IMR-90 (cell line): ENCODE results near the gene UBA7. TPM values are rescaled to one million over a fixed set of nuclear protein-coding genes. Genes with fewer than 3 reads are reported as not detected.
A peak's percentile ranks its signal among the peaks of the same experiment; 100 is the strongest.

Source experiments
- ATAC-seq: fragments of 200-7000 bp; cut with Tn5 transposase; 2 replicates; pipeline ENCODE4 v1.9.1; 2020; ENCODE audit warnings: low read depth, mild to moderate bottlenecking, moderate library complexity
- BruUV-seq: library from RNA; stranded (reverse); fragments of 400-500 nt; replicated peaks from 2 replicates; lab custom pipeline; 2021; lab: Mats Ljungman, UMichigan
- CTCF ChIA-PET: fragments of 300-600 bp; formaldehyde crosslinking; extraction: SDS; loops from one replicate; lab custom pipeline; 2021; ENCODE audit warnings: antibody characterized with exemption; lab: Yijun Ruan, JAX
- POLR2A ChIA-PET: fragments of 300-600 bp; sonication (Branson Sonifier 250); formaldehyde crosslinking; loops from one replicate; lab custom pipeline; 2022; ENCODE audit warnings: antibody characterized with exemption; ENCODE audit not compliant: unreplicated experiment; lab: Charles Lee
- DNase-seq: peaks from one replicate; pipeline ENCODE4 v3.0.0; 2013
- H2AFZ ChIP-seq: replicated peaks from 2 replicates; pipeline ENCODE3; 2013; ENCODE audit warnings: low read length, mild to moderate bottlenecking; ENCODE audit not compliant: poor library complexity
- H2AK5ac ChIP-seq: 2 replicates; pipeline ENCODE4 v1.6.1; 2013; ENCODE audit warnings: low read depth, low read length, inconsistent platforms
- H2AK9ac ChIP-seq: replicated peaks from 2 replicates; pipeline ENCODE3; 2013; ENCODE audit warnings: mild to moderate bottlenecking, low read depth, low read length, moderate library complexity; ENCODE audit not compliant: poor library complexity
- H2BK120ac ChIP-seq: 2 replicates; pipeline ENCODE4 v1.6.1; 2013; ENCODE audit warnings: low read depth, low read length, inconsistent platforms
- H2BK15ac ChIP-seq: 3 replicates; pipeline ENCODE4 v1.6.1; 2013; ENCODE audit warnings: low read depth, low read length, inconsistent platforms
- H2BK20ac ChIP-seq: 2 replicates; pipeline ENCODE4 v1.6.1; 2013; ENCODE audit warnings: low read depth, mild to moderate bottlenecking, inconsistent platforms, low read length, moderate library complexity
- H2BK5ac ChIP-seq: 2 replicates; pipeline ENCODE4 v1.6.1; 2013; ENCODE audit warnings: mild to moderate bottlenecking, low read depth, low read length, inconsistent platforms; ENCODE audit not compliant: poor library complexity, severe bottlenecking
- H3K14ac ChIP-seq: replicated peaks from 2 replicates; pipeline ENCODE4 v1.6.1; 2013; ENCODE audit warnings: low read depth, low read length, inconsistent platforms
- H3K18ac ChIP-seq: 2 replicates; pipeline ENCODE4 v1.6.1; 2013; ENCODE audit warnings: low read depth, low read length, control low read depth
- H3K23ac ChIP-seq: 2 replicates; pipeline ENCODE4 v1.6.1; 2013; ENCODE audit warnings: low read depth, low read length, inconsistent platforms
- H3K27ac ChIP-seq: 2 replicates; pipeline ENCODE4 v1.5.1; 2013; ENCODE audit warnings: mild to moderate bottlenecking, control low read depth, low read length; ENCODE audit not compliant: insufficient read depth
- H3K27me3 ChIP-seq: 2 replicates; pipeline ENCODE4 v1.6.1; 2013; ENCODE audit warnings: low read length; ENCODE audit not compliant: control insufficient read depth, insufficient read depth
- H3K36me3 ChIP-seq: 2 replicates; pipeline ENCODE4 v1.6.1; 2013; ENCODE audit warnings: low read length, mixed read lengths; ENCODE audit not compliant: control insufficient read depth, insufficient read depth
- H3K4ac ChIP-seq: 2 replicates; pipeline ENCODE4 v1.6.1; 2013; ENCODE audit warnings: low read depth, low read length, inconsistent platforms
- H3K4me1 ChIP-seq: 2 replicates; pipeline ENCODE4 v1.6.1; 2013; ENCODE audit warnings: low read length, mixed read lengths; ENCODE audit not compliant: control insufficient read depth, insufficient read depth
- H3K4me2 ChIP-seq: 2 replicates; pipeline ENCODE4 v1.6.1; 2013; ENCODE audit warnings: low read depth, mild to moderate bottlenecking, control low read depth, low read length, moderate library complexity
- H3K4me3 ChIP-seq: 2 replicates; pipeline ENCODE4 v1.5.1; 2013; ENCODE audit warnings: low read depth, mild to moderate bottlenecking, control low read depth, low read length, moderate library complexity; ENCODE audit not compliant: insufficient read depth
- H3K56ac ChIP-seq: 2 replicates; pipeline ENCODE4 v1.6.1; 2013; ENCODE audit warnings: low read length, inconsistent platforms; ENCODE audit not compliant: insufficient read depth; ENCODE audit errors: extremely low read depth
- H3K79me1 ChIP-seq, 2 experiments: 2 replicates each; pipeline ENCODE4 v1.6.1; 2013; ENCODE audit warnings: low read length in 2 of 2, inconsistent platforms in 1 of 2, low read depth in 1 of 2
- H3K9ac ChIP-seq: 2 replicates; pipeline ENCODE4 v1.6.1; 2013; ENCODE audit warnings: low read depth, low read length, control low read depth
- H3K9me1 ChIP-seq: 2 replicates; pipeline ENCODE4 v1.6.1; 2013; ENCODE audit warnings: low read length, inconsistent platforms; ENCODE audit not compliant: insufficient read depth
- H3K9me3 ChIP-seq: 2 replicates; pipeline ENCODE4 v1.6.1; 2013; ENCODE audit warnings: low read length; ENCODE audit not compliant: control insufficient read depth, insufficient read depth
- H4K20me1 ChIP-seq: 2 replicates; pipeline ENCODE4 v1.6.1; 2013; ENCODE audit warnings: low read length, inconsistent platforms; ENCODE audit not compliant: insufficient read depth
- H4K5ac ChIP-seq: 2 replicates; pipeline ENCODE4 v1.6.1; 2013; ENCODE audit warnings: mild to moderate bottlenecking, low read depth, low read length, control low read depth
- H4K8ac ChIP-seq, 2 experiments: 2 replicates each; pipeline ENCODE4 v1.6.1; 2013; ENCODE audit warnings: low read depth in 2 of 2, low read length in 2 of 2, control low read depth in 1 of 2, inconsistent platforms in 1 of 2
- H4K91ac ChIP-seq: 2 replicates; pipeline ENCODE4 v1.6.1; 2013; ENCODE audit warnings: low read depth, low read length, inconsistent platforms; ENCODE audit not compliant: insufficient read depth
- CHD1 ChIP-seq: IDR thresholded peaks from 2 replicates; pipeline ENCODE4 v1.6.1; 2012; ENCODE audit warnings: low read depth, low read length, improper control_type of control experiment
- FOS ChIP-seq: fragments of 150-350 bp; IDR thresholded peaks from 2 replicates; pipeline ENCODE4 v1.6.1; 2016; ENCODE audit warnings: low read depth, low read length
- MAFK ChIP-seq: IDR thresholded peaks from 2 replicates; pipeline ENCODE4 v1.6.1; 2012; ENCODE audit warnings: low read depth, low read length, improper control_type of control experiment
- MAZ ChIP-seq: IDR thresholded peaks from 2 replicates; pipeline ENCODE4 v1.6.1; 2012; ENCODE audit warnings: low read depth, mild to moderate bottlenecking, low read length, improper control_type of control experiment, moderate library complexity, borderline replicate concordance
- MXI1 ChIP-seq: IDR thresholded peaks from 2 replicates; pipeline ENCODE4 v1.6.1; 2012; ENCODE audit warnings: low read depth, mild to moderate bottlenecking, low read length, moderate library complexity, borderline replicate concordance
- NFE2L2 ChIP-seq: fragments of 150-350 bp; IDR thresholded peaks from 2 replicates; pipeline ENCODE4 v1.6.1; 2016; ENCODE audit warnings: low read depth, mild to moderate bottlenecking, low read length
- POLR2A ChIP-seq: IDR thresholded peaks from 2 replicates; pipeline ENCODE4 v1.6.1; 2012; ENCODE audit warnings: mild to moderate bottlenecking, low read depth, low read length
- RAD21 ChIP-seq: IDR thresholded peaks from 2 replicates; pipeline ENCODE4 v1.6.1; 2012; ENCODE audit warnings: low read length, improper control_type of control experiment
- RCOR1 ChIP-seq: IDR thresholded peaks from 2 replicates; pipeline ENCODE4 v1.6.1; 2012; ENCODE audit warnings: mild to moderate bottlenecking, low read length, improper control_type of control experiment; ENCODE audit not compliant: insufficient replicate concordance
- RFX5 ChIP-seq: IDR thresholded peaks from 2 replicates; pipeline ENCODE4 v1.8.0; 2012; ENCODE audit warnings: low read depth, mild to moderate bottlenecking, low read length, moderate library complexity
- SMC3 ChIP-seq: fragments of 150-350 bp; IDR thresholded peaks from 2 replicates; pipeline ENCODE4 v1.6.1; 2016; ENCODE audit warnings: low read depth, mild to moderate bottlenecking, antibody characterized with exemption, low read length, moderate library complexity
- WGBS, 2 experiments: methylation state at CpG; one replicate each; pipeline versions ENCODE4 v1.1.5 to v1.1.7; 2013; ENCODE audit warnings: missing lambda C conversion rate in 2 of 2; ENCODE audit not compliant: insufficient read length in 1 of 2; ENCODE audit errors: extremely low coverage in 2 of 2; 5-methylcytosine and 5-hydroxymethylcytosine counted together
- dilution Hi-C: fragments of 300-500 bp; cut with HindIII; formaldehyde crosslinking; loops from one replicate; pipeline ENCODE4 v1.14.3; 2018; ENCODE audit warnings: low sequenced_read_pairs; ENCODE audit not compliant: unreplicated experiment
- in situ Hi-C: fragments of 300-500 bp; cut with MboI; formaldehyde crosslinking; loops from 3 replicates; pipeline ENCODE4 v1.14.3; 2019; ENCODE audit warnings: low sequenced_read_pairs, inconsistent platforms, mixed read lengths
- intact Hi-C: fragments of 100-400 bp; cut with micrococcal nuclease; formaldehyde crosslinking; loops from 2 replicates; pipeline ENCODE4 v1.10.0; 2022
- polyA plus RNA-seq, 3 experiments: library from polyadenylated mRNA; depleted of rRNA; stranded (reverse); fragments of >200 nt; gene quantifications; 2 replicates each; pipeline ENCODE4 v1.2.3, GENCODE V29; 2012; ENCODE audit warnings: low replicate concordance in 1 of 3
- total RNA-seq: library from RNA; depleted of rRNA; stranded (reverse); fragments of >200 nt; gene quantifications from 2 replicates; pipeline ENCODE4 v1.2.3, GENCODE V29; 2012
- TF ChIP-seq, protein P1 (sequence below): fragments of 150-350 bp; IDR thresholded peaks from 2 replicates; pipeline ENCODE4 v1.6.1; 2017; ENCODE audit warnings: mild to moderate bottlenecking, antibody characterized with exemption, low read length, low read depth
- TF ChIP-seq, protein P2 (sequence below): fragments of 150-350 bp; IDR thresholded peaks from 2 replicates; pipeline ENCODE4 v1.6.1; 2016; ENCODE audit warnings: low read depth, mild to moderate bottlenecking, low read length, moderate library complexity, borderline replicate concordance

UBA7 gene
- total and polyA plus RNA-seq, 2 of the 4 experiments (the other 2 are of a cell fraction), result 18.6 to 57.8 TPM

GRCh38 chr3:49802719-49803464 is 10.9 kb downstream of the UBA7 start, which contains the start of gene INKA1 (continued):
- TF ChIP-seq, protein P1, sequence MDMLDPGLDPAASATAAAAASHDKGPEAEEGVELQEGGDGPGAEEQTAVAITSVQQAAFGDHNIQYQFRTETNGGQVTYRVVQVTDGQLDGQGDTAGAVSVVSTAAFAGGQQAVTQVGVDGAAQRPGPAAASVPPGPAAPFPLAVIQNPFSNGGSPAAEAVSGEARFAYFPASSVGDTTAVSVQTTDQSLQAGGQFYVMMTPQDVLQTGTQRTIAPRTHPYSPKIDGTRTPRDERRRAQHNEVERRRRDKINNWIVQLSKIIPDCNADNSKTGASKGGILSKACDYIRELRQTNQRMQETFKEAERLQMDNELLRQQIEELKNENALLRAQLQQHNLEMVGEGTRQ, result no peak
- no peak for TF ChIP-seq MAFK

GRCh38 chr3:49801160-49801559 is 12.6 kb downstream of the UBA7 start:
- intact Hi-C loops, result loop anchor here (5.0 kb wide), 1 partner anchor 291 kb away; no protein-coding TSS in a partner anchor
- Histone ChIP-seq H3K27ac (no peak overlapping the region), H3K18ac (no peak overlapping the region), H3K4ac (no peak overlapping the region), H2AK5ac (no peak overlapping the region), H2BK5ac (no peak overlapping the region), H3K4me3 (no peak overlapping the region), H3K9ac (no peak overlapping the region), H3K36me3 (no peaks in the 10 kb centered on the region; the same call in 1 of the 2 replicates), H4K8ac (no peak overlapping the region), H2BK120ac (no peak overlapping the region), H4K91ac (no peak overlapping the region), H3K14ac (no peak overlapping the region), H3K23ac (peak overlapping the region; percentile 27; the same call in 1 of the 2 replicates), H3K4me2 (no peak overlapping the region), H3K56ac (no peak overlapping the region), H3K9me1 (peaks cover 8% of the 10 kb centered on the region; the same call in 1 of the 2 replicates), H2BK15ac (no peak overlapping the region), H4K20me1 (no peaks in the 10 kb centered on the region), H2AK9ac (no peak overlapping the region), H3K9me3 (no peaks in the 10 kb centered on the region), H2AFZ (peak overlapping the region; percentile 8), H3K4me1 (peaks cover 21% of the 10 kb centered on the region), H4K5ac (no peak overlapping the region), H3K27me3 (0 out of 2 replicates have a peak, but pooled peaks cover 2% of the 10 kb centered on the region), H3K79me1 (peaks cover 0 to 9% of the 10 kb centered on the region in 2 experiments; a peak in 1 of 4 replicates), H2BK20ac (no peak overlapping the region)
- ATAC-seq, result no peak
- POLR2A ChIA-PET, result no interaction called here
- CTCF ChIA-PET, result no interaction called here
- in situ Hi-C loops, result no loop called here
- BruUV-seq, result no TSS peak
- 78% methylated on average over 2 of the region's 2 CpGs; no CpG with 5 or more reads in 1 of the 2 experiments for WGBS, 2 experiments
- TF ChIP-seq POLR2A, result no peak
- TF ChIP-seq, protein P2, sequence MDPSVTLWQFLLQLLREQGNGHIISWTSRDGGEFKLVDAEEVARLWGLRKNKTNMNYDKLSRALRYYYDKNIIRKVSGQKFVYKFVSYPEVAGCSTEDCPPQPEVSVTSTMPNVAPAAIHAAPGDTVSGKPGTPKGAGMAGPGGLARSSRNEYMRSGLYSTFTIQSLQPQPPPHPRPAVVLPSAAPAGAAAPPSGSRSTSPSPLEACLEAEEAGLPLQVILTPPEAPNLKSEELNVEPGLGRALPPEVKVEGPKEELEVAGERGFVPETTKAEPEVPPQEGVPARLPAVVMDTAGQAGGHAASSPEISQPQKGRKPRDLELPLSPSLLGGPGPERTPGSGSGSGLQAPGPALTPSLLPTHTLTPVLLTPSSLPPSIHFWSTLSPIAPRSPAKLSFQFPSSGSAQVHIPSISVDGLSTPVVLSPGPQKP, result no peak
- no peak for TF ChIP-seq NFE2L2
- no peak for TF ChIP-seq MAZ
- TF ChIP-seq RCOR1, result no peak
- TF ChIP-seq MAFK, result no peak
- TF ChIP-seq, protein P1, result no peak
- no peak for TF ChIP-seq MXI1
- TF ChIP-seq RFX5, result no peak
- no peak for TF ChIP-seq SMC3
- no peak for TF ChIP-seq RAD21
- TF ChIP-seq CHD1, result no peak
- no peak for TF ChIP-seq FOS
- no peak for DNase-seq
- dilution Hi-C loops, result no loop called here
